22Rv1 (cell line): ENCODE data around the gene DLG5.

ENCODE experiments used
- CTCF ChIP-seq: fragments of 450-650 bp; IDR thresholded peaks from 2 replicates; pipeline ENCODE4 v1.5.1; 2017; ENCODE audit warnings: mild to moderate bottlenecking
- ZFX ChIP-seq: fragments of 450-650 bp; IDR thresholded peaks from 2 replicates; pipeline ENCODE4 v1.6.1; 2017; ENCODE audit warnings: antibody characterized with exemption, borderline replicate concordance

DNA sequence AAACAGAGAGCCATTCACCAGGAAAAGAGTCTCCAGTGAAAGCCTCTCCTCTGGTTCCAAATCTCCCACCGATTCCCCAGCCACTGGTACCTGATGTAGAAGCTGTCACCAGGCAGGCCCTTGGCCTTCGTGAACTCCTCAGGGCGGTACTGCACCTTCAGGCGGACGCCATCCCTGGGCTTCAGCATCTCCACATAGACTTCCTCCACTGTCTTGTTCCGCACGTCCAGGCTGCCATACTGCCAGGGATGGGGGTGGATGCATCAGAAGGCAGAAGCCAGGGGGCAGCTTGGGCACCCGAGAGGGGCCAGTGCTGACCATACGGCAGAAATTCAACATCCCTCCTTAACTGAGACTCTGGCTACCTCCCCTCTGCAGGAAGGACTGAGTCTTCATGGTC, 118.8 kb downstream of the DLG5 start:
- no peak for TF ChIP-seq CTCF
- no peak for TF ChIP-seq ZFX
